GM12872 (cell line): Measurements from ENCODE around the gene RNF121.

Experiments
- CTCF ChIP-seq: IDR thresholded peaks from 3 replicates; pipeline ENCODE4 v1.5.1; 2011; ENCODE audit warnings: low read depth, mild to moderate bottlenecking, low read length, moderate library complexity; ENCODE audit not compliant: insufficient read depth

Gene RNF121

DNA sequence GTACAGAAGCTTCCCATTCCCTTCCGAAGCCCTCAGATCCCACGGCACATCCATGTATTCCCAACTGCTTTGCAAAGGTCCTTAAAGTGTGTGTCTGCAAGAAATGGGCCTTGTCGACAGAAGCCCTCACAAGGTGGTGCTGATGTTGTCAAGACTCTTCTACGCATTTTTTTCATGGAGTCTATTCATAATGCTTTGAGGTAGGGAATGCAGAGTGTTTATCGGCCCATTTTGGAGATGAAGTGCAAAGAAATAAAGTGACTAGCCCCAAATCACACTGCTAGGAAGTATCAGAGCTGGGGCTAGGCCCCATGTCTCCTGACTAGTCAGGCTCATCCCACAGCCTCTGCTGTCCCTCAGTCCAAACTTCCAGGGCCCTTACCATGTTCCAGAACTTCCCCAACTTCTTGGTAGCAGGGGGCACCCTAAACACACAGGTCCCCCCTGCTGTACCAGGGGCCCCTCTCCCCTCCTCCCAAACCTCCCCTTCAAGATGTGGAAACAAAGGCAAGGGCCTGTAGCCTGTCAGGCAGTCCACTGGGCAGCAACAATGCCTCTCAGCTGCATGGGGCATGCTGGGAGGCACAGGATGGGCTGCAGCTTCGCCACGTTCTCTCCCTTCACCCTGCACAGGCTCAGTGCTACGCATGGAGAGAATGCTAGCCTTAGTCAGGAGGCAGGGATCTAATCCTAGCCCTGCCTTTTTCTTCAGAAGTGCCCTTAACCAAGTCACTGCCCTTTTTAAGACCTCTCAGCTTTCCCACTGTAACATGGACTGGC is 77.7 kb downstream of the RNF121 start:
- TF ChIP-seq CTCF, result no peak

DNA sequence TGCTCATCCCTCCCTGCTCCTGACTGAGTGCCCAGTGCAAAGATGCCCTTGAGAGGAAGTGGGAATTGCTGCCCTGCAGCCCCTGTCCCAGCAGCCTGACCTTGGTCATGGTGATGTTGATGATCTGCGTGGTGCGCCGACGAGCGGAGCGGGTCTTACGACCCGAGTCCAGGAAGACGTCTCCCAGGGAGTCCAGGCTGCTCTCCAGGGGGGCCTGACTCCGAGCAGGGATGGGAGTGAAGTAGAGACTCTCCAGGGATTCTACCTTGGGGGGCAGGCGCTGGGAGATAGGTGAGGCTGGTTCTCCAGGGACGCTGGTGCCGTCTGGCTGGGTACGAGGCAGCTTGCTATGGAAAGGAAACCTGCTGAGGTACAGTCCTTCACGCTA is 78.2 kb downstream of the RNF121 start:
- TF ChIP-seq CTCF, result no peak

DNA sequence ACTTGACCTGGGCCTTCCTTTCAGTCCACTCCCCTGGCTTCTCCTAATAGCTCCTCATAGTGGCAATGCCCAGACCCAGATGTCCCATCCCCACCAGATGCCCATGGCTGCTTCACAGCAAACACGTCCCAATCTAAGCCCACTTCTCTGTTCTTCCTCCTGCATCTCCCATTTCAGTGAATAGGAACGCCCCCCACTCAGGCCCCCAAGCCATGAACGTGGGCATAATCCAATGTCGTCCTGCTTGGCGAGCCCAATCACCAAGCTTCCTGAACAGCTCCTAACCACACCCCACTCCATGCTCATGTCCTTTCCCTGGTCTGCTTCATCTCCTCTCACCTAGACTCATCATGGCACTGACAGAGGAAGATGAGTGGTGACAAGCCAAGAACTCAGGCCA is 78.7 kb downstream of the RNF121 start:
- TF ChIP-seq CTCF, result no peak

DNA sequence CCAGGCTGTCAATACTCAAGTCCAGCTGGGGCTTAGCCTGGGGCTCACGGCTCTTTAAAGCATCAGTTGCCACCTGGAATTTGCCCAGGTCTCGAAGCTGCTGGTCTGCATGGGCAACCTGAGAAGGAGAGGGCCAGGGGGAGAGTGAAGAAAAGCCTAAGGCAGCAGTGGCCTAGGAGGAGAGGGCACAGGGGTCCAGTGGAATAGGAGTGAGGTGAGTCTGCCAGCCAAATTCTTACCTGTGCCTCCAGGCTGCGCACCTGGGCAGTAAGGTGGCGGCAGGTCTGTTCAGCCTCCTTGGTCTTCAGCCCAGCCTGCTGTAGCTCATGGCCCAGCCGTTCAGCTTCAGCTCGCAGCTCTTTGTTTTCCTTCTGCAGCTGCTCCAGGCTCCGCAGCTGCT is 79.9 kb downstream of the RNF121 start:
- no peak for TF ChIP-seq CTCF

DNA sequence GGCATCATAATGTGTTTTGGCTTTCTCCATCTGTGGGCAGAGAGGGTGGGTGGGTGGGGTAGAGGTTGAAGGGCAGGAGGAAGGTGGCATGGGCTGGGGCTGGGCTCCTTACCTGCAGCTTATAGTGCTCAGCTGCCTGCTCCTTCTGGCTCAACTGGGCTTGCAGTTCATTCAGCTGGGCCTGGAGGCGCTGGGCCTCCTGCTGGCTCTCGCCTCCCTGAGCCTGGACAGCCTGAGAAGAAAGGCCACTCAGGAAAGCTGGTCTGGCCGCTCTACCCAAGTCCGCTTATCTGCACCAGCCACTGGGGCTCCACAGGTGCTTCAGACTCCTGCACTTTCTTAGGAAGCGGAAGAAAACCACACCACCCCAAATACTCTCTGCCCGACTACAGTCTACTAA is 80.3 kb downstream of the RNF121 start:
- no peak for TF ChIP-seq CTCF

- no peak for TF ChIP-seq CTCF
These were observed 81.8 kb downstream of the RNF121 start for GRCh38 chr11:72010529-72011233.

DNA sequence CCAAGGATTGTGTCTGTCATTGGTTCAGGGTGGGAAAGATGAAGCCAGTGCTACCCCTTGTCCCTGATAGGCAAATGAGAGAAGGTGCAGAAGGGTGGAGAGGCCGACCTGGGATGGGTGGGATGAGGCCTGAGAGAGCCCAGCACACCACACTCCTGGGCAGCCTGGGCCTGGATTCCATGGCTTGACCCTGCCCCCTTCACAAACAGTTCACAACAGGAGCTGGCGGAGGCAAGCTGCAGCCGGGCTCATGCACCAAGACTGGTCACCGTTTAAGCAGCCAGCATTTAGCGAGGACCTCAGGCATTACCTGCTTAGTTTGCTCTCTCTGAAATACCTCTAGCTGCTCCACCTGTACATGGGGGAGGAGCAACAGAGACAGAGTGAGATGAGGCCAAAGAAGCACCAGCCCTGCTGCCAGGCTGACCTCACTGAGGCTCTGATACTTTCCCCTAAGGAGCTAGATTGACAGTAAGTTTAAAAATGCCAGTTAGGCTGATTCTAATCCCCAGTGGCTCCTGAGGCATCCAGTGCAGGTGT is 83.3 kb downstream of the RNF121 start:
- no peak for TF ChIP-seq CTCF
